Left colon (tissue), 2 donors: ENCODE results near the gene METTL26. TPM values are rescaled to one million over a fixed set of nuclear protein-coding genes. Genes with fewer than 3 reads are reported as not detected.

Source experiments
- ATAC-seq: fragments of 200-7000 bp; cut with Tn5 transposase; one replicate; pipeline ENCODE4 v1.9.1; 2020; ENCODE audit warnings: mild to moderate bottlenecking, moderate library complexity
- DNase-seq, 2 donors: peaks; one replicate each; pipeline ENCODE4 v3.0.0-alpha.2; 2020
- intact Hi-C, 2 donors: fragments of 100-400 bp; cut with DNase I in 1 of 2; cut with micrococcal nuclease in 1 of 2; formaldehyde crosslinking; loops; one replicate each; pipeline versions ENCODE4 v1.11.2 to v1.14.0; 2022; cut with DNase I, micrococcal nuclease
- total RNA-seq, 2 donors: library from RNA; stranded (reverse); fragmentation: NEBNext Ultra II Directional; extraction: Animal tissue kit (Norgen Biotek cat#: 25700); gene quantifications; one replicate each; pipeline ENCODE4 v1.2.1, GENCODE V29; 2021
- donor health status: DM: no; HTN: no; CAD: no.
- donor health status: DM: yes; HTN: yes; CAD: no.

METTL26 gene
- total RNA-seq, 2 donors from 2014 or later: 42.0 to 52.0 TPM

DNA sequence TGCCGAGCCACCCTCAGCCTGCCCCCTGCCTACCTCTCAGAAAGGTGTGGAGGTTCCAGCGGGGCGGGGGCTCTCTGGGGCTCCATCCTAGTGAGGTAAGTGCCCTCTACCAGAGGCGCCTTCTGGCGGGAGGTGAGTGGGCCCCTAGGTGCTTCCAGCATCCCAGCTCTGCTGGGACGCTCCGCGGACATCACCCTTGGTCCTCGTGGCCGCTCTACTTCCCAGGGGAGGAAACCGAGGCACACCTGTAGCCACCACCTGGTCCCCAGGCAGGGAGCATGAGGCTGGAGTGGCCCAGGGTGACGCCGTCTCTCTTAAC, 6.9 kb upstream of the METTL26 start:
- no peak for ATAC-seq
- DNase-seq: no peak
- intact Hi-C loops: no loop called here

GRCh38 chr16:642189-643049, 6.3 kb upstream of the METTL26 start:
- peak; percentile 82 to 86 for DNase-seq

GRCh38 chr16:641326-642188, 5.5 kb upstream of the METTL26 start, which contains the start of gene MCRIP2:
Gene MCRIP2 (plus strand): TSS chr16:641828. CDS start chr16:641992, 164 bp downstream.
- ATAC-seq: peak; percentile 64
- peak; percentile 90 to 93 for DNase-seq
- intact Hi-C loops: no loop called here

More at GRCh38 chr16:642189-643049, 6.3 kb upstream of the METTL26 start:
- intact Hi-C loops: no loop called here
- ATAC-seq: peak; percentile 66

GRCh38 chr16:640614-641013, 4.5 kb upstream of the METTL26 start:
- DNase-seq (no peak), ATAC-seq (no peak)
- intact Hi-C loops: no loop called here

GRCh38 chr16:638836-639235, 2.7 kb upstream of the METTL26 start:
- DNase-seq: no peak
- intact Hi-C loops: no loop called here
- ATAC-seq: no peak

GRCh38 chr16:638034-638543, 2.0 kb upstream of the METTL26 start:
- DNase-seq (no peak), ATAC-seq (no peak)
- intact Hi-C loops: no loop called here

DNA sequence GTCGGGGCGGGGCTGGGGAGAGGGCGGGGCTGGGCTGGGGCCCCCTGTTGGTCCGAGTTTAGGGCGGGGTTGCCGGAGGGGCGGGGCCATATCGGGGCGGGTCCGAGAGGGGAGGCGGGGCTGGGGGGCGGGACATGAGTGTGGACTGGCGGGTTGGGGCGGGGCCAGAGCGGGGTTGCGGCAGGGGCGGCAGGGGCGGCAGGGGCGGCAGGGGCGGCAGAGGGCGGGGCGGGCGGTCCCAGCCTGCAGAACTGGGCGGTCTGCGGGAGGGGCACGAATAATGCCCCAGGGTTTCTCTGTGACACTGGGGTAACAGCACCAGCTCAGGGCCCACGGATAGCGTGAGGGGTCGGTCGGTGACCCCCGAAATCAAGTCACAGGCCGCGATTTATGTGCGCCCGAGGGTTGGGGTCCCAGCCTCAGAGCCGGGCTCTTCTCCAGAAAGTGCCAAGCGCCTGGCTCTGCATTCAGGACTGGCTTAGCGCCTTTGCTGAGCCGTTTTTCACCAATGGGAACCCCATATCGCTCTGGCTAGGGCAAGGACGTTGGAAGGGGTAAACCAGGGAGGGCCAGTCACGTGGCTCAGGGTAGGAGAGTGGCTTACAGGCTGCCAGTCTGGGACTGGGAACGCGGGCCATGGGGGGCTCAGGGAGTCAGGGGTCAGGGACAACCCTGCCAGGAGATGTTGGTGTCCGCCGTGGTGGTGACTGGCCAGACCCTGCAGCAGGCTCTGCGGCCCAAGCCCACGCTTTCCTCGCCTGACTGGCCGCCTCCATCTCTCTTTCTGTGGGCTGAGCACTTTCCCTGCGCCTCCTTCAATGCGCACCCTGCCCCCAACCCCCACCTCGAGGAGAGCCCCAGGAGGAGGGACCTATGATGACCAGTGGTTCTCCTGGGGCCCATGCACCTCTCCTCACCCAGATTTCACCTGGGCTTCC, 1.2 kb upstream of the METTL26 start:
- peak; percentile 88 to 93 for DNase-seq
- intact Hi-C loops: no loop called here
- peak; percentile 71 for ATAC-seq

DNA sequence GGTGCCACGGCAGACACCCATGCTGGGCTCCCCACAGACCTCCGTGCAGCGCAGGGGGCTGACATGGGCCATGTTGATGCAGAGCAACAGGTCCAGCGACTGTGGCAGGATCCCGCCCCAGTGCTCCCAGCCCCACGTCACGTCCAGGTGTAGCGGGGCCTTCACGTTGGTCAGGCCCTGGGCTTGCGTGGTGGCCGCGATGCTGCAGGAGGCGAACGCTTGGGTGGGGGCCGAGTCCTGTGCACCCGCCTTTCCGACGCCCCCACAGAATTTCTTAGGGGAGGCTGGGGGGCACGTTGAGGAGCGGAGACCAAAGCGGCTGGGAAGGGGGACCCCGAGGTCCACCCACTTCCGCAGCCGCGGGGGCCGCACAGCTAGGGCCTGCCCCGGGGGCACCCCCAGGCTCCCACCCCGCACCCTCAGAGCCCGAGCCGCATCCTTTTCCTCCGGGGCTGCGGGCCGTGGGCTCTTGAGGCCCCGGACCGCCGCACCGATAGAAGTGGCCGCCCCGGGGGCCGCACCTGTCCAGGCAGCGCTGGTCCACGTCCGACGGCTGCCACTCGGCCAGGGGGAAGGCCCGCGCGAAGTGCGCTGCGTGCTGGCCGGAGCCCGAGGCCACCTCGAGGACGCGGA, 416 bp downstream of the METTL26 start:
- intact Hi-C loops: no loop called here
- DNase-seq: no peak
- ATAC-seq: no peak

- ATAC-seq: no peak
- intact Hi-C loops: no loop called here
These were observed 1.1 kb downstream of the METTL26 start for GRCh38 chr16:634996-635395.

GRCh38 chr16:634051-634670, 1.9 kb downstream of the METTL26 start:
- ATAC-seq: no peak

More at GRCh38 chr16:634996-635395, 1.1 kb downstream of the METTL26 start:
- DNase-seq: no peak

DNA sequence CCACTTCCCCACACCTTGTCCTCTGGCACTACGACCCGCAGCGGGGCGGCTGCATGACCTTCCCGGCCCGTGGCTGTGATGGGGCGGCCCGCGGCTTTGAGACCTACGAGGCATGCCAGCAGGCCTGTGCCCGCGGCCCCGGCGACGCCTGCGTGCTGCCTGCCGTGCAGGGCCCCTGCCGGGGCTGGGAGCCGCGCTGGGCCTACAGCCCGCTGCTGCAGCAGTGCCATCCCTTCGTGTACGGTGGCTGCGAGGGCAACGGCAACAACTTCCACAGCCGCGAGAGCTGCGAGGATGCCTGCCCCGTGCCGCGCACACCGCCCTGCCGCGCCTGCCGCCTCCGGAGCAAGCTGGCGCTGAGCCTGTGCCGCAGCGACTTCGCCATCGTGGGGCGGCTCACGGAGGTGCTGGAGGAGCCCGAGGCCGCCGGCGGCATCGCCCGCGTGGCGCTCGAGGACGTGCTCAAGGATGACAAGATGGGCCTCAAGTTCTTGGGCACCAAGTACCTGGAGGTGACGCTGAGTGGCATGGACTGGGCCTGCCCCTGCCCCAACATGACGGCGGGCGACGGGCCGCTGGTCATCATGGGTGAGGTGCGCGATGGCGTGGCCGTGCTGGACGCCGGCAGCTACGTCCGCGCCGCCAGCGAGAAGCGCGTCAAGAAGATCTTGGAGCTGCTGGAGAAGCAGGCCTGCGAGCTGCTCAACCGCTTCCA, 2.6 kb downstream of the METTL26 start:
- no peak for ATAC-seq
- DNase-seq: no peak
- intact Hi-C loops: no loop called here

More at GRCh38 chr16:634051-634670, 1.9 kb downstream of the METTL26 start:
- intact Hi-C loops: no loop called here
- DNase-seq: no peak

- no peak for DNase-seq
- ATAC-seq: no peak
- intact Hi-C loops: no loop called here
These were observed 3.4 kb downstream of the METTL26 start for GRCh38 chr16:632486-633335.

GRCh38 chr16:631808-632358, 4.2 kb downstream of the METTL26 start:
- intact Hi-C loops: no loop called here
- DNase-seq (no peak), ATAC-seq (no peak)

DNA sequence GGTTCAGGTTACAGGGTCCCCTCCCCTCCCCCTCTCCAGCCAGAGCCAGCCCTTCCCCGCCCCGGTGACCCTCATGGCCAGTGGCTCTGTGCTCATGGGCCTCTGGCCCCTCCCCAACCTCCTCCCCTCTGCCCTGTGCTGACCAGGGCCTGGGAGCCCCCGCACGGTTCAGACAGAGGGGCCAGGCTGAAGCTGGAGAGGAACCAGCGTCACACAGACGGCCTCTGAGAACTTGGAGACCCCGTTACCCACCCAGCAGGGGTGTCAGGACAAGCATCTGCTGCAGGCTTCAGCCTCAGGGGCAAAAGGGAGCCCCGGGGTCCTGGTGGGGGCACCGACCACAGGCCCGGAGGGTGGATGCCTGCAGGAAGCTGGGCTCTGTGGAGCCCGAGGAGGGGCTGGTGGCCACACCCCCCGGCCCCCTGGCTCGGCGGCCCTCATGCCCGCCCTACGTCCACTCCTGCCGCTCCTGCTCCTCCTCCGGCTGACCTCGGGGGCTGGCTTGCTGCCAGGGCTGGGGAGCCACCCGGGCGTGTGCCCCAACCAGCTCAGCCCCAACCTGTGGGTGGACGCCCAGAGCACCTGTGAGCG, 5.2 kb downstream of the METTL26 start, which contains the start of gene WFIKKN1:
Gene WFIKKN1, plus strand, starts transcription at position 171 of the 591 bp plus-strand sequence. Its CDS starts 269 bp downstream, at position 440.
- DNase-seq (peak in 1 of 2 donors; percentile 68), ATAC-seq (peak; percentile 51)
- intact Hi-C loops: no loop called here

GRCh38 chr16:630249-630814, 5.8 kb downstream of the METTL26 start:
- ATAC-seq (peak; percentile 18), DNase-seq (no peak)

More at GRCh38 chr16:630249-630814, 5.8 kb downstream of the METTL26 start:
- intact Hi-C loops: no loop called here
